Brain pericyte (primary cell): ENCODE measurements around the gene RALGAPB.
"Not testable (repeated sequence)": the region's sequence is repeated elsewhere in the genome, so short reads cannot be mapped to it uniquely, and the experiment has no call there.

ENCODE experiments used
- DNase-seq: peaks from one replicate; pipeline ENCODE4 v3.0.0-alpha.2; 2012; ENCODE audit warnings: low read depth, low spot score

The RALGAPB gene

GRCh38 chr20:38497246-38497935 is 24.7 kb downstream of the RALGAPB start:
- DNase-seq: no peak

GRCh38 chr20:38498909-38499308 is 26.3 kb downstream of the RALGAPB start:
- DNase-seq: no peak

GRCh38 chr20:38499366-38499765 is 26.7 kb downstream of the RALGAPB start:
- no peak for DNase-seq

- DNase-seq: no peak
Measured at GRCh38 chr20:38501858-38502436, 29.3 kb downstream of the RALGAPB start.

- DNase-seq: no peak
Measured at GRCh38 chr20:38504368-38505090, 31.9 kb downstream of the RALGAPB start.

GRCh38 chr20:38505091-38505455 is 32.4 kb downstream of the RALGAPB start:
- DNase-seq: no peak

GRCh38 chr20:38511726-38512125 is 39.1 kb downstream of the RALGAPB start:
- not testable (repeated sequence) for DNase-seq

GRCh38 chr20:38514185-38514584 is 41.5 kb downstream of the RALGAPB start:
- DNase-seq: no peak

GRCh38 chr20:38514947-38515346 is 42.3 kb downstream of the RALGAPB start:
- no peak for DNase-seq

- no peak for DNase-seq
Measured at GRCh38 chr20:38515631-38516030, 43.0 kb downstream of the RALGAPB start.

GRCh38 chr20:38519426-38519825 is 46.8 kb downstream of the RALGAPB start:
- DNase-seq: no peak

GRCh38 chr20:38520261-38520660 is 47.6 kb downstream of the RALGAPB start:
- DNase-seq: no peak

GRCh38 chr20:38523697-38524096 is 51.1 kb downstream of the RALGAPB start:
- no peak for DNase-seq

GRCh38 chr20:38528167-38528566 is 55.5 kb downstream of the RALGAPB start:
- DNase-seq: no peak

- DNase-seq: no peak
Measured at GRCh38 chr20:38531021-38531420, 58.4 kb downstream of the RALGAPB start.

GRCh38 chr20:38534756-38535155 is 62.1 kb downstream of the RALGAPB start:
- DNase-seq: no peak

- no peak for DNase-seq
Measured at GRCh38 chr20:38536310-38536709, 63.7 kb downstream of the RALGAPB start.

GRCh38 chr20:38537176-38537575 is 64.5 kb downstream of the RALGAPB start:
- no peak for DNase-seq

GRCh38 chr20:38538789-38539188 is 66.1 kb downstream of the RALGAPB start:
- DNase-seq: no peak

- no peak for DNase-seq
Measured at GRCh38 chr20:38543014-38543906, 70.6 kb downstream of the RALGAPB start.

- DNase-seq: no peak
Measured at GRCh38 chr20:38545771-38546170, 73.1 kb downstream of the RALGAPB start.
